Inflammatory macrophage treated with lipopolysaccharide for 4 hours (primary cell): ENCODE measurements around the gene PPM1K.
"Not testable (repeated sequence)": the region's sequence is repeated elsewhere in the genome, so short reads cannot be mapped to it uniquely, and the experiment has no call there.

Experiments
- DNase-seq: peaks from one replicate; pipeline ENCODE4 v3.0.0-alpha.2; 2020

PPM1K gene

GRCh38 chr4:88284439-88285234 lies at the start of gene PPM1K:
Gene PPM1K, minus strand, starts transcription at chr4:88284561. Its CDS starts 5,978 bp downstream, at chr4:88278583.
- DNase-seq: peak; percentile 100

- DNase-seq: peak; percentile 3
These were observed 49.5 kb upstream of the PPM1K start for GRCh38 chr4:88333741-88334405.

GRCh38 chr4:88327665-88328064 lies 43.3 kb upstream of the PPM1K start:
- DNase-seq: no peak

GRCh38 chr4:88320780-88321373 lies 36.5 kb upstream of the PPM1K start:
- peak; percentile 83 for DNase-seq

GRCh38 chr4:88320224-88320779 lies 35.9 kb upstream of the PPM1K start:
- DNase-seq: no peak

- no peak for DNase-seq
These were observed 34.5 kb upstream of the PPM1K start for GRCh38 chr4:88318751-88319350.

- no peak for DNase-seq
These were observed 31.2 kb upstream of the PPM1K start for GRCh38 chr4:88315460-88316017.

- DNase-seq: not testable (repeated sequence)
These were observed 28.8 kb upstream of the PPM1K start for GRCh38 chr4:88313088-88313624.

- peak; percentile 22 for DNase-seq
These were observed 24.2 kb upstream of the PPM1K start for GRCh38 chr4:88308587-88308986.

- DNase-seq: no peak
These were observed 13.5 kb upstream of the PPM1K start for GRCh38 chr4:88297725-88298454.

- DNase-seq: no peak
These were observed 12.8 kb upstream of the PPM1K start for GRCh38 chr4:88297212-88297516.

GRCh38 chr4:88296413-88297211 lies 12.3 kb upstream of the PPM1K start:
- DNase-seq: no peak

- DNase-seq: no peak
These were observed 11.3 kb upstream of the PPM1K start for GRCh38 chr4:88295656-88296055.

- no peak for DNase-seq
These were observed 6.6 kb upstream of the PPM1K start for GRCh38 chr4:88291003-88291402.

GRCh38 chr4:88286897-88287296 lies 2.5 kb upstream of the PPM1K start:
- DNase-seq: no peak

GRCh38 chr4:88285235-88285653 lies 883 bp upstream of the PPM1K start:
- peak; percentile 56 for DNase-seq

- DNase-seq: peak; percentile 68
These were observed 511 bp downstream of the PPM1K start for GRCh38 chr4:88283661-88284438.

GRCh38 chr4:88280228-88280795 lies 4.0 kb downstream of the PPM1K start:
- no peak for DNase-seq

- peak; percentile 25 for DNase-seq
These were observed 6.6 kb downstream of the PPM1K start for GRCh38 chr4:88277711-88278225.
